Fibroblast of gingiva (primary cell): ENCODE results near the gene ASIC4.

Experiments used
- DNase-seq: peaks from one replicate; pipeline ENCODE4 v3.0.0-alpha.2; 2011; ENCODE audit warnings: low read depth

The ASIC4 gene

DNA sequence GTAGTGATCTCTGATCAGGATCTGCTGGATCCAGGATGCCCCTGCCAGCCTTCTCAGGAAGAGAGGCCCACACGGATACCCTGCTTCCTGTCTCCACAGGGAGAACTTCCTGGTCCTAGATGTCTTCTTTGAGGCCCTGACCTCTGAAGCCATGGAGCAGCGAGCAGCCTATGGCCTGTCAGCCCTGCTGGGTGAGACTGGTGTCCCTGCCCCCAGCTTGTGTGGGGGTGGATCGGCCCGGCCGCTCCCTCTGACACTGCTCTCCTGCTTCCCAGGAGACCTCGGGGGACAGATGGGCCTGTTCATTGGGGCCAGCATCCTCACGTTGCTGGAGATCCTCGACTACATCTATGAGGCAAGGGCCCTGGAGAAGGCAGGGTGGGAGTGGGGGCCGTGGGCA, 22.7 kb downstream of the ASIC4 start:
- no peak for DNase-seq

DNA sequence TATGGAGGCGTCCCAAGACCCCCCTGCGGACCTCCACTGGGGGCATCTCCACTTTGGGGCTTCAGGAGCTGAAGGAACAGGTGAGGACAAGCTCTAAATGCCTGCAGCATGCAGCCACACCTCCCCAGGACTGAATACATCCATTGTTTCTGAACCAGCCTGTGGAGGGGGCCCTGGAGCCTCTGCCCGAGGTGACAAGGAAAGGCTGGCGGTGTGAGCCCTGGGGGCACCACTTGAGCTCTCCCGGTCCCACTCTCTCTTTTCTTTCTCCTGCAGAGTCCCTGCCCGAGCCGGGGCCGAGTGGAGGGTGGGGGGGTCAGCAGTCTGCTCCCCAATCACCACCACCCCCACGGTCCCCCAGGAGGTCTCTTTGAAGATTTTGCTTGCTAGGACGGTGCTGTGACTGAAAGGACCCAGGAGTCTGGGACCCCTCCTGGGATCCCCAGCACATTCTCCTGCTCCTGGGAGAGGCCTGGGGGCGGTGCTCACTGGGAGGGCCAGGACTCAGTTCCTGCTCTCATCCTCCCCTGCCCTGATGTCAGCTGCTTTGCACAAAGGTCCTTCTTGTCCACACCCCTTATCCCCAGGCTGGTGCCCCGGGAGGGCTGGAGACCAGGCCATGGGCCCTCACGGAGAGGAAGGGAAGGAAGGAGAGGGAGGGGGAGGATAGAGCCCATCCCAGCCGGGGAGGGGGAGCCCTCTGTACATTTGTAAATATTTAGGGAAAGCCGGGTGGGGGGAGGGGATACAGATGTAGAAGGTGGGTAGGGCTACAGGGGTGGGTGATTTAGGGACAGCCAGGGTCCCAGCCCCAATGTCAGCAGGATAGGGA, 23.6 kb downstream of the ASIC4 start:
- no peak for DNase-seq

DNA sequence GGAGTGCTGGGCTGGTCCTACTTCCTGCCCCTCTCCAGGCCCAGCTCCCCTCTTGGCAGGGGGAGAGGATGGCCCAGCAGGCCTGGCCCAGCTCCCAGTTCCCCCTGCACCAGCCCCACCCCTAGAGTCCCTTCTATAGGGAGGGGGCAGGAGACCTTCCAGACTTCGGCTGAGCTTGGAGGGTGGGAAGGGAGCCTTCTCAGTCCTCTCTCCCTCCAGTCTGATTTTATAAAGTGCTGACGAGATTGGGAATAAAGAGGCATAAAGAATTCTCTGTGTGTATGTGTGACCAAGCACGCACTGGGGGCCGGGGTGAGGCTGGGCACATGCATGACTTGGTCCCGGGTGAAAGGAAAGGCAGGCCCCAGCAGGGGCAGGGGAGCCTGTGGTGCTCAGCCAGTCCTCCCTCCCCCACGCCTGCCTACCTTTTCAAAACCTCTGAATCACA, 24.2 kb downstream of the ASIC4 start:
- DNase-seq: no peak

DNA sequence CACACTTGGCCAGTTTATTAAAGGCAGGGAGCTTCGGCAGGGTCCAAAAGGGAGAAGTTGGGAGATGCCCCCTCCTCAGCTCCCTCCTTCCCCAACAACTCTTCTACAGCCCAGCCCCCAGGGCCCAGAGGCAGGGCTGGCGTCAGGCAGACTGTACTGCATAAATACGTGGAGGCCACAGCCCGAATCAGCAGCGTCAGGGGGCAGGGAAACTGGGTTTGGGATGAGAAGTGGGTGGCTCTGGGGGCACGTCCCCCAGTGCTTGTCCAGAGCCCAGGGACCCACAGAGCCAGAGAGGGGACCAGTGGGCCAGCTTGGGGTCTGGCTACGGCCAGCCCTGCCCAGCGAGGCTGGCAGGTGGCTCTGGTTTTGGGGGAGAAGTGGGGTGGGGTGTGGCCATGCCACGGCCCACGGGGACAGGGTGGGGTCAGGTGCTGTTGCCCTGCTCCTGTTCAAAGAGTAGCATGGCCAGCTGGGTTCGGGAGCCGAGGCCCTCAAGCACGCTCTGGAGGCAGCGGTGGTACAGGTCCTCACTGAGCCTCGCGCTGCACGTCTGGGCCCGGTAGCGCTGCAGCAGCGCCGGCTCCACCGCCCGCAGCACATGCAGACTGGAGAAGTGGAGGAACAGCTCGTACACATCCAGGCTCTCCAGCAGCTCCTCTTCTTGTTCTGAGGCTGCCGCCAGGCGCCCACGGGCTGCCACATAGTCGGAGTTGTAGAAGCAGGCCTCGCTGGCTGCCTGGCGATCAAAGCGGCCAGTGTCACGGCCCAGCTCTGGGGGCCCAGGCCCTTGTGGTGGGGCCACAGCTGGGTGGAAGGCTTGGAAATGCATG, 24.9 kb downstream of the ASIC4 start:
- DNase-seq: no peak

DNA sequence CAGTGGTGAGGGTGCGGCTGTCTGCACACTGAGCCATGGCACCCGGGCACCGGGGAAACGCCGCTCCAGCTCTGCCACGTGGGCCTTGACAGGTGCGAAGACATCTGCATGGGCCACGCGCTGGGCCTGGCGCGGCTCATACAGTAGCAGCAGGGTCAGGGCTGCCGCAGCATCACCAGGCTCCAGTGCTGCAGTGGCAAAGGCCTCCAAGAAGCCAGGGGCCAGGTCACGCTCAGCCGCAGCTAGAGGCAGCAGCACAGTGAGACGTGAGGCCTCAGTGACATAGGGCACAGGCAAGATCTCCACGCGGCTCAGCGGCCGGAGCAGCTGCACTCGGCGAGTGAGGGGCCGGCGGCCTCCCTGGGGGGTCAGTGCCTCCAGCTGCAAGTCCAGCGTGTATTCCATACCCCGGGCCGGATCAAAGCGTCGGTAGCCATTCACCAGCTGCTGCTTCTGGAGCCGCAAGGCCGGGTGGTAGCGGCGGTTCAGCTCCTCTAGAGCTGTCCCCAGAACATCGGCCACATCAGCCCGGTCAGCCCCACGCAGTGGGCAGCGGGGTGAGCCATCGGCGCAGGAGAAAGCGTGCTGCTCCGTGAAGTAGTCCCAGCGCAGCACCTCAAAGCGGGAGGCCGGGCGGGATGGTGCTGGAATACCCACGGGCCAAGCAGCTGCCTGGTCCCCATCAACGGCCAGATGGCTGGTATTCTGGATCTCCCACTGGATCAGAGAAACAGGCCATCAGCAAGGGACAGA, 25.8 kb downstream of the ASIC4 start:
- no peak for DNase-seq

DNA sequence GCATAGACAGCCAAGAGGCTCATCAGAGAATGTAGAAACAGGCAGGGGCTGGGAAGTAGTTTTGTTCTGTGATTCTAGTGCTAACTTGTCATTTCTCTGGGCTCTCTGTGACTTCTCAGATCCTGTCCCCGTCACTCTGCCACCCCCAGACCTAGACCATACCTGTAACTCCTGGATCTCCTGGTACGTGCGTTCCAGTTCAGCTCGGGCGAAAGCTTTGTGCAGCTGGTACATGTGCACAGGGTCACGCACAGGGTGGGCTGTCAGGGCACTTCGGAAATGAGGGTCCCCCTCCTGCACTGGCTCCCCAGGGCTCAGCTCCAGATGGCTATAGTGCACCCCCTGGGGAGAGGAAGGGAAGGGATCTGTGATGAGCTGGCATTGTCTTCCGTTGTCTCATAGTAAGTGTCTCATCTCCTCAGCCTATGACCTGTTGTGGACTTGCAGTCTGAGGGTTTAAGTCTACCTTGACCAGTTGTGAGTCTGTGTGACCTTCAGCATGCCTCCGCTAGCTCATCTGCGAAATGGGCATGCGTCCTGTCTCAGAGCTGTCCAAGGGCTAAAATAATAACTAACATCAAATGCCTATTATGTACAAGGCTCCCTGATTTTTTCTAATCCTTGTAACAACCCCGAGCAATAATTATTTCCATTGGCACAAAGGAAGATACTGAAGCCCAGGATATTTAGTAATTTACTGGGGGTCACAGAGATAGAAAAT, 26.7 kb downstream of the ASIC4 start:
- no peak for DNase-seq

DNA sequence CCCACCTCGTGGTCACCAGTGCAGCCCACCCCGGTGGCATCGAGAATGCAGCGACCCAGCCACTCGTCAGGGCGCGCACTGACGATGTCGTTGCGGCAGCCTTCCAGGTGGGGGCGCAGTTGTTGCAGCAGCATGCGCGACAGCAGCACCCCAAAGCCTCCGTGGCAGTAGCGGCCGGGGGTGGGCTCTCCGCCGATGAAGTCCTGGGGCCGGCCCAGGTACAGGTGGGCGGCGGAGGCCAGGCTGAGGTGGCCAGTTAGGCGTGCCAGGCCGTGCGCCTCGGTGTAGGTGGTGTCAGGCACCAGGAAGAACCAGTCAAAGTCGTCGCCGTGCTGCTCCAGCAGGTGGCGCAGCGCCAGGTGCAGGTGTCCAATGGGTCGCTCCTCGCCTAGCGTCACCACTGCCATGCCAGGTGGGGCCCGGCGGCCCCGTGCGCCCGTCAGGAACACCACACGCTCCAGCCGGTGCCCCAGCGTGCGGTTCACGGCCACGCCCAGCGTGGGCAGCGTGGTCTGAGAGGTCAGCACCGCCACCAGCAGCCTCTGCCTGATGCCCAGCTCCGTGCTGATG, 27.4 kb downstream of the ASIC4 start:
- peak; percentile 24 for DNase-seq

DNA sequence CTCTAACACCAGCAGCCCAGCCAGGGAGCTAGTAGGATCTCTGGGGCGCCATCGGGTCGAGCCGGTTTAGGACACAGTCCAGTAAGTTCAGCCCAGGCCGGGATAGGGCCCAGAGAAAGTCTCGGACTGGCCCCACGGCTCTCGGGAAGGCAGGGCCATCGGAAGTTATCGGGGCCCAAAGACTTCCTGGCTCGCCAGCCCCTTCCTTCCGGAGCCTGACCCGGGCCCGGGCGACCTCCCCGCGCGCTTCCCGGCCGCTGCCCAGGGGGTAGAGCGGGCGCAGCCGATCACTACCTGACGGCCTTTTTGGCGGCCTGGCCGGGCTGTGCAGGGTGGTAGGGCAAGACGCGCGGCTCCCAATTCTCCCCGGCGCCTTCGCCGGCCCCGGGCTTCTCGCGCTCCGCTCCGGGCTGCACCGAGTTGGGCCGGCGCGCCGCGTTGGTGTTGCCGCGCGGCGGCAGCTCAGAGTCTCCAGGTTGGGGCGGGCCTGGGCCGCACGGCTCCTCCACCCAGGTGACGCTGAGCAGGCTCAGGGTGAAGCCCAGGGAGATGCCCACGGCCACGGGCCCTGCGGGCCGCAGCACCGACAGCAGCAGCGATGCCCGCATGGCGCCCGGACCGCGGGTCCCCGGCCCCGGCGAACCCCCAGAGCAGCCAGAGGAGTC, 28.8 kb downstream of the ASIC4 start:
- peak; percentile 22 for DNase-seq

DNA sequence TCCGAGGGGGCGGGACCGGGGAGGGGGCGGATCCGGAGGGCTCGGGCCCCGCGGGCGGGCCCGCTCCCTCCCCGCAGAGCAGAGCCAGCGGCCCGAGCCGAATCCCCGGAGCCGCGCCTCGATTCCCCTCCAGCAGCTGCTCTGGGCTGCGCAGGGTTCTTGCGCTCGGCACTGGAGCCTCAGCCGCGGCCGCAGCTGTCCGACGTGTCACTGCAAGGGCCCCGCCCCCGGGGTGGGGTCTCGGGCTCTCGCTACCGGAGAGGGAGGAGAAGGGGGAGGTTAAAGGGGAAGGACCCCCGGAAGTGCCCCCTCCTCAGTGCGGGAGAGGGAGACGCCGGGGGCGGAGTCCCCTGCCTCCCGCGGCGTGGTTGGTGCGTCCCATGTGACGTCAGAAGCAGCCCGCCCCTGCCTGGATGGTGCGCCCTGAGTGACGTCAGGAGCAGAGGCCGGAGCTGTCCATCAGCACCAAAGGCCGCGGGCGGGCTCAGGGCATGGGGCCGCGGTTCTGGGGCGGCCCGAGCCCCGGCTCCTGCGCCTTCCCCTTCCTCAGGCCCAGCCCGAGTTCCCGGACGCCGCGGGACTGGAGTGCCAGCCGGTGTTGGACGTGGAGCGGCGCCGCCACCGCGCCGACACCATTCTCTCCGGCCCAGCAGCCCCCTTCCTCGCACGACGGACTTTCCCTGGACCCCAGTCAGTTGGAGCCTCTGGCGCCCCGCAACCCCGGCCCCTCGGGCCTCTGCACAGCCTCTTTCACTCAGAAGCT, 29.5 kb downstream of the ASIC4 start, which contains the start of the genes CHPF and TMEM198:
TSS of gene CHPF (minus strand) at position 214 of the 763 bp plus-strand sequence. CDS start 271 bp downstream, outside the sequence.
TSS of gene TMEM198 (plus strand) at position 433 of the 763 bp plus-strand sequence. CDS start 700 bp downstream, outside the sequence.
- DNase-seq: peak; percentile 99

DNA sequence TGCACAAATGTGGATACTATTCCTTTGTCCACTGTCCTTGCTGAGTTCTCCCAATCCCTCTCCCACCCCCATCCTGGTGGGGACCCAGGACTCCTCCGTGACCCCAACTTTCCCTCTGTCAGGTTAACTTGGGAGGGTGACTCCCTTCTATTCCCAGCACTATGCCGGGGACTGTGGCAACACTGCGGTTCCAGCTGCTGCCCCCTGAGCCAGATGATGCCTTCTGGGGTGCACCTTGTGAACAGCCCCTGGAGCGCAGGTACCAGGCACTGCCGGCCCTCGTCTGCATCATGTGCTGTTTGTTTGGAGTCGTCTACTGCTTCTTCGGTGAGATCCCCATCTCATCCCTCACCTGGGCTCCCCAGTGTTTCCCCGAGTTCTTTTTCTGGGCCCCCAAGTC, 30.3 kb downstream of the ASIC4 start:
- no peak for DNase-seq

DNA sequence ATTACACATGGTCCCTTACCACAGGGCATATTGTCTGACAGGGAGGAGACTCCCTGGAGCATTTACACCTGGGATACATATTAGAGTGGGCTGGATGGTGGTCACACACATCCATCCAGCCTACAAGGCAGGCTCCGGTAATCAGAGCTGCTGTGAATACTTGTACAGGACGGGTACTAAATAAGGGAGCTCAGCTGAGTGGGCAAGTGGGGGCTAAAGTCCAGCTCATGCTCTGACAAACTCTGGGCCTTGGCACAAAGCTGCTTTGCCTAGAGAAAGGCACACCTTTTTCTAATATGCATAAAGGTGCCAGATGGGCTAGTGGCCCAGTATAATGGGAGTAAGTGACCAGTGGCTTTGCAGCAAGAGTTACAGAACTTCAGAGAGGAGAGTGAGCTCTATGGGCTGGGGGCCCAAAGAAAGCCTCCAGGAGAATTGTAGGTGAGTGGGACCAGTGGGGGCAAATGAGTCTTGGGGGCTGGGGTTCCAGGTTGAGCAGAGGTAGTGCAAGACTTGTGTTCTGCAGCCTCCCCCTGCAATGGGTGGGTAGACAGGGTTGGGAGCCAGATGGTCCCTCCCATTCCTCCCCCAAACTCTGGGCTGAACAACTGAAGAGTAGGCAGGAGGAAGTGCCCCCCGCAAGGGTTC, 31.1 kb downstream of the ASIC4 start:
- no peak for DNase-seq

DNA sequence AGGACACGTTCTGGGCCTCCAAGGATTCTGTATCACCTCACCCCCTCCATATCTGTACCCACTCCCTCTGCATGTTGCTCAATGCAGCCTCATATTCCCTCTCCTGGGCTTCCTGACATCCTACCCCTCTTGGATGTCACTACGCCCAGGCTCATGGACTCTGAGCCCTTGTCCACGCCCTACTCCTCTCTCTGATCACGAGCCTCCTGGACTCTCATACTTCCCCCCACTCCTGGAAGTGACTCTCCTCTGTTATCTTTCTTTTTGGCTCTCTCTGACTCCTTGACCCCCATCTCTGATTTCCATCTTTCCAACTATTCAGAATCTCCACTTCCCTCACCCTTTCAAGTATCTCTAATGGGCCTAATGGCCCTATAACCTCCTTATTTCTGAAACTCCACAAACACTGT, 31.7 kb downstream of the ASIC4 start:
- no peak for DNase-seq

DNA sequence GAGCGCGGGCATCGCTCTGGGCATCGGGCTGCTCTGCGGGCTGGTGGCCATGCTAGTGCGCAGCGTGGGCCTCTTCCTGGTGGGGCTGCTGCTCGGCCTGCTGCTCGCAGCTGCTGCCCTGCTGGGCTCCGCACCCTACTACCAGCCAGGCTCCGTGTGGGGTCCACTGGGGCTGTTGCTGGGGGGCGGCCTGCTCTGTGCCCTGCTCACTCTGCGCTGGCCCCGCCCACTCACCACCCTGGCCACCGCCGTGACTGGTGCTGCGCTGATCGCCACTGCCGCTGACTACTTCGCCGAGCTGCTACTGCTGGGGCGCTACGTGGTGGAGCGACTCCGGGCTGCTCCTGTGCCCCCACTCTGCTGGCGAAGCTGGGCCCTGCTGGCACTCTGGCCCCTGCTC, 33.3 kb downstream of the ASIC4 start:
- DNase-seq: no peak

DNA sequence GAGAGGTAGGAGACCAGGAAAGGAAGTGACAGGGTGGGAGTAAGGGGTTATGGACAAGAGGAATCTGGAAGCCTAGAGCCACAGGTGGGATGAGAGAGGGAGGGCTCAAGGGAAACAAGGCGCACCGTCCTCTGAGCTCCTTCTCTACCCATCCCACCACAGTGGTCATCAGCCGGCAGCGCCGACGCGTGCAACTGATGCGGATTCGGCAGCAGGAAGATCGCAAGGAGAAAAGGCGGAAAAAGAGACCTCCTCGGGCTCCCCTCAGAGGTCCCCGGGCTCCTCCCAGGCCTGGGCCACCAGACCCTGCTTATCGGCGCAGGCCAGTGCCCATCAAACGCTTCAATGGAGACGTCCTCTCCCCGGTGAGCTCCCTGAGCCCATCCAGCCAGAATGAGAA, 34.7 kb downstream of the ASIC4 start:
- no peak for DNase-seq

DNA sequence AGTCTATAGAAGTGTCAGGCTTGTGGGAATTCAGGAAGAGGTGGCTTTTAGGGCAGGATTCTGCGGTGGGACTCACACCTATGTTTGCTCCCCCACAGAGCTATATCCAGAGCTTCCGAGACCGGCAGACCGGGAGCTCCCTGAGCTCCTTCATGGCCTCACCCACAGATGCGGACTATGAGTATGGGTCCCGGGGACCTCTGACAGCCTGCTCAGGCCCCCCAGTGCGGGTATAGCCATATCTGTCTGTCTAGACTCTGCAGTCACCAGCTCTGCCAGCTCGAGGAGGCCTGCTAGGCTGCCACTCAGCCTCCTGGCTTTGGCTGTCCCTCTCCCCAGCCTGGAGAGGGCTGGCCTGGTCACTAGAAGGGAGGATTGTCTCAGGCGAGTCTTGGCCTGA, 35.3 kb downstream of the ASIC4 start:
- no peak for DNase-seq

DNA sequence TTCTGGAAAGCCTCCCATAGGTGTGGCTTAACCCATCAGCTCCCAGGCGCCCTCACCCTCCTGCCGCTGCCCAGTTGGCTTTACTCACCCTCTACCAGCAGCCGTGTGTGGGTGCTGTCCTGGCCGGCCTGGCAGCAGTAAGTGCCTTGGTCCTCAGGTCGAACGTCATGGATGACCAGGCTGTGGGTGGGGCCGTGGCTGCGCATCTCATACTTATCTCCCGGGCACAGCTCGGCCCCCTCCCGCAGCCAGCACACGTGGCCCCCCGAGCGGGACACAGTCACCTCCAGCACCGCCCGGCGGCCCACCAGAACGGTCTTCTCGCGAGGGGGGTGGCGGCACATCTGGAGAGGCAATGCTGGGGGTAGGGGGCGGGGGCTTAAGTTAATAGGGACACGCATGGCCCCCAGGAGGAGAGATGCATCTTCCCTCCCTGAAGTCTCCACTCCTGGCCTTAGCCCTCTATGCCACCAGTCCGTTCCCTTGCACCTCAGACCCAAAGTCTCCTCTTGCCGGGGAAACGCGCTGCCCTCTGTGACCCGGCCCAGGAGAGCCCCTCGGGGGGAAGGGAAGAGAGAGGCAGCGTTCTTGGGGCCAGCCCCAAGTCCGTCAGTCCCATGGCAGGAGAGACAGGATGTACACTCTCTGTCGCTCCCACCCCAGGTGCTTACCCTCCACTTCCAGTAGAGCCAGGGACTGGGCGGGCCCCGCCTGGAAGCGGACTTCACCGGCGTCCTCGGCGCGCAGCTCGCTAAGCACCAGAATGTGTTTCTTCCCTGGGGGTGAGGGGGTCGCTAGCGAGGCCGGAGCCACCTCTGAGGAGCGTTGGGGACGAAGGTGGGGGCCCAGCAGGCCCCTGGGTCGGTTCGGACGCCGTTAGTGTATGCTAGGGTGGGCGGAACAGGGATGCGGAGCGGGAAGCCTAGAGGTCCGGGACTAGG, 37.4 kb downstream of the ASIC4 start:
- peak; percentile 14 for DNase-seq

DNA sequence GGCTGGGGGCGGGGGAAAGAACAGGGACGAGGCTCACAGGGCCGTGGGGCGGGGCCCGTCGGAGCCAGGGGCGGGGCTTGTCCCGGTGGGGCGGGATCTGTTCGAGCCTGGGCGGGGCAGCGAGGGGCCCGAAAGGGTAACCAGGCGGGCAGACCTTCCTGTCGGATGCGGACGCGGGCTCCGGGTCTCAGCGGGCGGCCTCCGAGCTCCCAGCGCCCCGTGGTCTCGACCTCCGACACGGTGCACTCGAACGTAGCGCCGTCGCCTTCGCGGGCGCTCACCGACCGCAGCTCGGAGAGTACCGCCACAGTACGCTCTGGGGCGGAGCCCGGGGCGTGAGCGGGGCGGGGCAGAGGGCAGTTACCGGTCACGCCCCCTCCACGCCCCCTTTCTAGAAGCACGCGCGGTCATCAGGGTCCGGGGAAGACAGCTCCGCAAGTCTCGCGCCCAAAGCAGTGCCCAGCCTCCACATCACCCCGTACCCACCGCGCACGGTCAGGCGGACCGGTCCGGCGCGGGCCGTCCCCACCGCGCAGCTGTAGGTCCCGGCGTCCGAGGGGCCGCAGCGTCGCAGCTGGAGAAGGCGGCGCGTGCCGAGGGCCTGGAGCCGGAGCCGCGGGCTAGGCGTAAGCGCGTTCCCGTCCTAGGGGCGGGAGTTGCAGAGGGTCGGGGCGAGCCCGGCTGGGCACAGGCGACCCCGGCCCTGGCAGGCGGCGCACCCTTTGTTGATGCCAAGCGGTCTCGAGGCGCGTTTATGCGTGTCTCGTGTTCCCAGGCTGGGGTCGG, 38.3 kb downstream of the ASIC4 start:
- peak; percentile 68 for DNase-seq

DNA sequence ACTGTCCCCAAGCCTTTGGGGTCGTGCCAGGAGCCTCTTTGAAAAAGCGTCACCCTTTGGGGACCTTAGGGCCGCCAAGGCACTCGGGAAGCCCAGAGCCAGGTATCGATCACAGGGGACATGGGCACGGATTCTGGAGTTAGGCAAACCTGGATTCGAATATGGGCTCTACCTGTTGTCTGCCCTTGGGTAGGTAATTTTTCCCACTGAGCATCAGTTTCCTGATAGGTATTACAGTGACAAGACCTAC, 38.8 kb downstream of the ASIC4 start:
- DNase-seq: no peak
